Trophoblast cell (in vitro differentiated cells and primary cell): ENCODE data around the gene DDIAS.

Experiments
- DNase-seq, 2 donors: peaks; one replicate each; pipeline ENCODE4 v3.0.0-alpha.2; 2016
- H2AFZ ChIP-seq: 2 replicates; pipeline ENCODE4 v1.6.1; 2013; ENCODE audit warnings: low read length, moderate library complexity, mild to moderate bottlenecking; ENCODE audit not compliant: insufficient read depth, poor library complexity
- H2AK5ac ChIP-seq: 2 replicates; pipeline ENCODE4 v1.6.1; 2013; ENCODE audit warnings: mild to moderate bottlenecking, low read length
- H2BK120ac ChIP-seq: 2 replicates; pipeline ENCODE4 v1.6.1; 2013; ENCODE audit warnings: low read length, mild to moderate bottlenecking, moderate library complexity; ENCODE audit not compliant: insufficient read depth, poor library complexity
- H2BK12ac ChIP-seq: 2 replicates; pipeline ENCODE4 v1.6.1; 2013; ENCODE audit warnings: mild to moderate bottlenecking, low read length, moderate library complexity
- H2BK5ac ChIP-seq: 2 replicates; pipeline ENCODE4 v1.6.1; 2013; ENCODE audit warnings: low read length, low read depth, moderate library complexity, mild to moderate bottlenecking; ENCODE audit not compliant: poor library complexity
- H3K14ac ChIP-seq: 2 replicates; pipeline ENCODE4 v1.6.1; 2013; ENCODE audit warnings: mild to moderate bottlenecking, low read length
- H3K18ac ChIP-seq: 2 replicates; pipeline ENCODE4 v1.6.1; 2013; ENCODE audit warnings: mild to moderate bottlenecking, low read length
- H3K23ac ChIP-seq: 2 replicates; pipeline ENCODE4 v1.6.1; 2013; ENCODE audit warnings: low read length
- H3K27ac ChIP-seq: 2 replicates; pipeline ENCODE4 v1.5.1; 2013; ENCODE audit warnings: low read depth, mild to moderate bottlenecking, inconsistent platforms, low read length, moderate library complexity
- H3K27me3 ChIP-seq: 2 replicates; pipeline ENCODE4 v1.6.1; 2013; ENCODE audit warnings: inconsistent platforms, mild to moderate bottlenecking, low read length, moderate library complexity; ENCODE audit not compliant: insufficient read depth
- H3K36me3 ChIP-seq, 2 experiments: 1 replicate in 1 of 2; 2 replicates in 1 of 2; pipeline ENCODE4 v1.6.1; 2013; ENCODE audit warnings: low read length in 2 of 2, mild to moderate bottlenecking in 2 of 2, moderate library complexity in 1 of 2; ENCODE audit not compliant: insufficient read depth in 2 of 2, control insufficient read depth in 1 of 2
- H3K4ac ChIP-seq: 2 replicates; pipeline ENCODE4 v1.6.1; 2013; ENCODE audit warnings: low read depth, mild to moderate bottlenecking, low read length, moderate library complexity
- H3K4me1 ChIP-seq, 2 experiments: 1 replicate in 1 of 2; 2 replicates in 1 of 2; pipeline ENCODE4 v1.6.1; 2013; ENCODE audit warnings: low read length in 2 of 2, mild to moderate bottlenecking in 2 of 2, moderate library complexity in 1 of 2; ENCODE audit not compliant: insufficient read depth in 2 of 2, control insufficient read depth in 1 of 2
- H3K4me2 ChIP-seq: 2 replicates; pipeline ENCODE4 v1.6.1; 2013; ENCODE audit warnings: inconsistent platforms, mild to moderate bottlenecking, low read length, moderate library complexity
- H3K4me3 ChIP-seq: 2 replicates; pipeline ENCODE4 v1.5.1; 2013; ENCODE audit warnings: mild to moderate bottlenecking, low read depth, low read length, inconsistent platforms
- H3K79me1 ChIP-seq: one replicate; pipeline ENCODE4 v1.6.1; 2013; ENCODE audit warnings: low read length
- H3K79me2 ChIP-seq: 2 replicates; pipeline ENCODE4 v1.6.1; 2013; ENCODE audit warnings: low read length, mild to moderate bottlenecking; ENCODE audit not compliant: control insufficient read depth, insufficient read depth, poor library complexity
- H3K9ac ChIP-seq: 2 replicates; pipeline ENCODE4 v1.6.1; 2013; ENCODE audit warnings: mild to moderate bottlenecking, low read length
- H3K9me3 ChIP-seq: 2 replicates; pipeline ENCODE4 v1.6.1; 2013; ENCODE audit warnings: low read depth, mild to moderate bottlenecking, control low read depth, inconsistent platforms, low read length; ENCODE audit not compliant: insufficient read depth
- H4K12ac ChIP-seq: 2 replicates; pipeline ENCODE4 v1.6.1; 2013; ENCODE audit warnings: low read depth, mild to moderate bottlenecking, low read length, moderate library complexity
- H4K8ac ChIP-seq: 2 replicates; pipeline ENCODE4 v1.6.1; 2013; ENCODE audit warnings: low read depth, mild to moderate bottlenecking, low read length, moderate library complexity
- H4K91ac ChIP-seq: one replicate; pipeline ENCODE4 v1.6.1; 2013; ENCODE audit warnings: low read depth, mild to moderate bottlenecking, low read length, moderate library complexity
- WGBS: extraction: QIAGEN DNeasy Blood & Tissue Kit; methylation state at CpG from one replicate; pipeline ENCODE4 v1.1.7; 2013; ENCODE audit warnings: missing lambda C conversion rate; ENCODE audit not compliant: insufficient read length, insufficient coverage; ENCODE audit errors: extremely low coverage; 5-methylcytosine and 5-hydroxymethylcytosine counted together

The DDIAS gene

GRCh38 chr11:82981852-82982251 lies 80.3 kb downstream of the DDIAS start:
- Histone ChIP-seq H3K14ac (no peak overlapping the region), H3K79me1 (no peaks in the 10 kb centered on the region), H2BK12ac (no peak overlapping the region), H2AK5ac (no peak overlapping the region), H3K4me3 (no peak overlapping the region), H3K27me3 (no peaks in the 10 kb centered on the region), H3K4ac (no peak overlapping the region), H3K36me3 (peaks cover 0 to 5% of the 10 kb centered on the region in 2 experiments), H3K4me1 (no peaks in the 10 kb centered on the region), H3K18ac (no peak overlapping the region), H4K8ac (no peak overlapping the region), H3K4me2 (no peak overlapping the region), H3K27ac (no peak overlapping the region), H3K9me3 (no peaks in the 10 kb centered on the region), H4K12ac (no peak overlapping the region), H3K79me2 (no peaks in the 10 kb centered on the region), H4K91ac (no peak overlapping the region), H2AFZ (no peak overlapping the region), H2BK120ac (no peak overlapping the region), H2BK5ac (no peak overlapping the region), H3K9ac (no peak overlapping the region), H3K23ac (no peak overlapping the region)
- no peak for DNase-seq
- WGBS: no CpG with 5 or more reads among the region's 6 CpGs
